ENCODE results near the gene PRM3. TPM values are rescaled to one million over a fixed set of nuclear protein-coding genes. Genes with fewer than 3 reads are reported as not detected.

PRM3 gene
- total and polyA plus RNA-seq, 2 of the 8 experiments (the other 6 are each of a cell fraction or from before 2014, with no cell fraction given): not detected

DNA sequence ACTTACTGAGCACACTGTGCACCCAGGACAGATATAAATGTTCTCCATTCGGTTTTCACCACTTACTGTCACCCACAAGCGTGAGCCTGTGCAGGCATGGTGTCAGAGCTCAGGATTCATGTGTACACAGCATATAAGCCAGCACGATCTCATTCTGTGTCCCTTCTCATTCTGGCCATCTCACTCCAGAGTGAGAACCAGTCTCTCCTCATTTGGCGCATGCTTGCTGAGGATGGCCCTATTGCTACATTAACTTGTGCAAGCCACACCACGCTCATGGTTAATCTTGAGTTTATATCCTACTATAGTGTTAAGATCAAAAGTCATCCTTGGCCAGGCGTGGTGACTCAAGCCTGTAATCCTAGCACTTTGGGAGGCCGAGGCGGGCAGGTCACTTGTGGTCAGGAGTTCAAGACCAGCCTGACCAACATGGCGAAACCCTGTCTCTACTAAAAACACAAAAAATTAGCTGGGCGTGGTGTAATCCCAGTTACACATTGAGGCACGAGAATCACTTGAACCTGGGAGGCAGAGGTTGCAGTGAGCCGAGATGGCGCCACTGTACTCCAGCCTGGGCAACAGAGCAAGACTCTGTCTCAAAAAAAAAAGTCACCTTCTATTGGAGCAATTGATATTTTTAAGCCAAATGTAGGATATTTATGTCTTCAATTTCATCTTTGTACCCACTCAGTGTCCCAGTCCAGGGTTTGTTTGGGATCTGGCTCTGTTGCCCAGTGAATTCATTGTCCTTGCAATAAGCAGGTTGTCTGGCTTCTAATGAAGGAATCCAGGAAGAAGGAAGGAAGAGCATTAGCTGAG is 38.3 kb downstream of the PRM3 start:
- H3K4me2 ChIP-seq (ENCODE audit: insufficient read depth in 1 of 2, low read depth in 2 of 2, low read length in 2 of 2): no peak overlapping the region
- H2BK12ac ChIP-seq (ENCODE audit: low read depth, low read length): peak overlapping the region; percentile 60; the same call in 1 of the 2 replicates
- no peak overlapping the region for H4K8ac ChIP-seq (ENCODE audit: extremely low read depth, insufficient read depth, low read length)
- H4K91ac ChIP-seq (replicated peaks; ENCODE audit: insufficient read length, low read length): no peak overlapping the region
- 0 out of 2 replicates have a peak overlapping the region, but pooled peaks have one; percentile 72 for H2BK15ac ChIP-seq (ENCODE audit: low read length)
- H3K9me3 ChIP-seq (ENCODE audit: insufficient read depth in 2 of 2, low read depth in 1 of 2, low read length in 1 of 2): 0 out of 4 replicates have a peak, but pooled peaks cover 0 to 3% of the 10 kb centered on the region in 2 experiments
- H2BK5ac ChIP-seq (ENCODE audit: low read depth, low read length): no peak overlapping the region
- WGBS, 2 experiments (ENCODE audit: extremely low coverage in 1 of 2, insufficient coverage in 1 of 2, insufficient read length in 1 of 2, insufficient replicate concordance in 2 of 2, low coverage in 1 of 2, low lambda C conversion rate in 2 of 2, missing lambda C conversion rate in 1 of 2): 88% methylated on average over 13 of the region's 13 CpGs; no CpG with 5 or more reads in 1 of the 2 experiments
- peak overlapping the region; percentile 5 for H3K4ac ChIP-seq (replicated peaks; ENCODE audit: insufficient read length, low read depth, low read length)
- H4K20me1 ChIP-seq (replicated peaks in 1 of 2; ENCODE audit: control insufficient read depth in 1 of 2, insufficient read depth in 2 of 2, low read length in 2 of 2): no peaks in the 10 kb centered on the region
- no peaks in the 10 kb centered on the region for H3K23me2 ChIP-seq (ENCODE audit: low read depth, low read length)
- H3K79me1 ChIP-seq (ENCODE audit: low read depth, low read length): no peaks in the 10 kb centered on the region
- no peaks in the 10 kb centered on the region for H3K79me2 ChIP-seq (ENCODE audit: control insufficient read depth in 1 of 2, insufficient read depth in 2 of 2, low read length in 2 of 2)
- POLR2A ChIA-PET (ENCODE audit: partially characterized antibody): interaction anchor here (0.9 to 3.6 kb wide), 2 partner anchors 14 to 20 kb away, joined by 4 to 15 read pairs; partner anchors contain the start of gene SOCS1
- H2AK5ac ChIP-seq (ENCODE audit: low read depth, low read length): 0 out of 2 replicates have a peak overlapping the region, but pooled peaks have one; percentile 86
- H3K9ac ChIP-seq (replicated peaks in 1 of 4; ENCODE audit: extremely low read depth in 1 of 4, low read depth in 3 of 4, low read length in 3 of 4): no peak overlapping the region
- DNase-seq (ENCODE audit: low read depth in 1 of 2, low spot score in 2 of 2): no peak
- no peak for TF ChIP-seq BACH1 (IDR thresholded peaks at IDR 0.05; ENCODE audit: low read length)
- no peak for TF ChIP-seq YY1 (IDR thresholded peaks at IDR 0.05; ENCODE audit: low read depth, low read length)
- TF ChIP-seq CTCF (IDR thresholded peaks at IDR 0.05; ENCODE audit: control extremely low read depth in 1 of 3, insufficient read depth in 1 of 3, low read depth in 1 of 3, low read length in 3 of 3): no peak
- no peak for TF ChIP-seq TBP (IDR thresholded peaks at IDR 0.05; ENCODE audit: low read depth, low read length)
- TF ChIP-seq CBX8 (IDR thresholded peaks at IDR 0.05; ENCODE audit: borderline replicate concordance, low read depth, low read length): no peak
- no peak for TF ChIP-seq POU5F1 (IDR thresholded peaks at IDR 0.05; ENCODE audit: low read depth, low read length)
- TF ChIP-seq CBX5 (IDR thresholded peaks at IDR 0.05; ENCODE audit: low read depth, low read length): no peak
- TF ChIP-seq SIRT6 (IDR thresholded peaks at IDR 0.05; ENCODE audit: low read length): no peak
- H3K27me3 ChIP-seq (replicated peaks in 1 of 4; ENCODE audit: control insufficient read depth in 3 of 4, extremely low read depth in 1 of 4, insufficient read depth in 3 of 4, low read length in 3 of 4): no peaks in the 10 kb centered on the region
- H3K18ac ChIP-seq (ENCODE audit: extremely low read depth, low read length): no peak overlapping the region
- no peak overlapping the region for H2AFZ ChIP-seq (ENCODE audit: low read length)
- FAIRE-seq: no peak
- no peak overlapping the region for H3K4me3 ChIP-seq (ENCODE audit: extremely low read depth in 1 of 4, insufficient read depth in 2 of 4, low read depth in 3 of 4, low read length in 4 of 4)
- no peak overlapping the region for H2BK120ac ChIP-seq (replicated peaks; ENCODE audit: low read depth, low read length)
- no peak overlapping the region for H3K14ac ChIP-seq (ENCODE audit: insufficient read length)
- no peak overlapping the region for H3K23ac ChIP-seq (ENCODE audit: insufficient read length)
- CTCF ChIA-PET (ENCODE audit: partially characterized antibody): interaction anchor here (0.9 to 1.4 kb wide), 3 partner anchors 121 to 152 kb away, joined by 3 read pairs; no protein-coding TSS in a partner anchor
- H3K4me1 ChIP-seq (replicated peaks in 1 of 4; ENCODE audit: control insufficient read depth in 3 of 4, insufficient read depth in 4 of 4, low read length in 3 of 4): peaks cover 0 to 4% (median 1%) of the 10 kb centered on the region in 4 experiments; a peak in 3 of 7 replicates
- no peak overlapping the region for H3K27ac ChIP-seq (ENCODE audit: low read depth, low read length)
- no peak overlapping the region for H3K56ac ChIP-seq (replicated peaks; ENCODE audit: insufficient read length, low read depth, low read length)
- H4K5ac ChIP-seq (ENCODE audit: insufficient read length, low read depth, low read length): no peak overlapping the region
- H2BK20ac ChIP-seq (ENCODE audit: low read length): peak overlapping the region; percentile 61; the same call in 1 of the 2 replicates
- H3K36me3 ChIP-seq (ENCODE audit: control insufficient read depth in 2 of 4, insufficient read depth in 4 of 4, low read length in 3 of 4): no peaks in the 10 kb centered on the region
